ENCODE data around the gene PTPRU.

Gene PTPRU

DNA sequence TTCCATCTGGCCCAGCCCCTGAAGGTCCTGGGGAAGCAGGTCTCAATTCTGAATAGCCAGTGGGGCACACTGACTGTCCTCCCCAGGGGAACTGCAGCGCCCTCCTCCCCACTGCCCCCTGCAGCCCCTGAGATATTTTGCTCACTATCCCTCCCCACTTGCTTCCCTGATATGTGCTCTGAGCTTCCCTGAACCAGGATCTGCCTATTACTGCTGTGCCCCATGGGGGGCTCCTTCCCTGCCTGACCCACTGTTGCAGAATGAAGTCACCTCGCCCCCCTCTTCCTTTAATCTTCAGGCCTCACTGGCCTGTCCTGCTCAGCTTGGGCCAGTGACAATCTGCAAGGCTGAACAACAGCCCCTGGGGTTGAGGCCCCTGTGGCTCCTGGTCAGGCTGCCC, 89.8 kb downstream of the PTPRU start:
- no peak overlapping the region for H3K4me3 ChIP-seq (ENCODE audit: low read length)
- no peak for DNase-seq (ENCODE audit: low read depth)
- TF ChIP-seq, protein P1, sequence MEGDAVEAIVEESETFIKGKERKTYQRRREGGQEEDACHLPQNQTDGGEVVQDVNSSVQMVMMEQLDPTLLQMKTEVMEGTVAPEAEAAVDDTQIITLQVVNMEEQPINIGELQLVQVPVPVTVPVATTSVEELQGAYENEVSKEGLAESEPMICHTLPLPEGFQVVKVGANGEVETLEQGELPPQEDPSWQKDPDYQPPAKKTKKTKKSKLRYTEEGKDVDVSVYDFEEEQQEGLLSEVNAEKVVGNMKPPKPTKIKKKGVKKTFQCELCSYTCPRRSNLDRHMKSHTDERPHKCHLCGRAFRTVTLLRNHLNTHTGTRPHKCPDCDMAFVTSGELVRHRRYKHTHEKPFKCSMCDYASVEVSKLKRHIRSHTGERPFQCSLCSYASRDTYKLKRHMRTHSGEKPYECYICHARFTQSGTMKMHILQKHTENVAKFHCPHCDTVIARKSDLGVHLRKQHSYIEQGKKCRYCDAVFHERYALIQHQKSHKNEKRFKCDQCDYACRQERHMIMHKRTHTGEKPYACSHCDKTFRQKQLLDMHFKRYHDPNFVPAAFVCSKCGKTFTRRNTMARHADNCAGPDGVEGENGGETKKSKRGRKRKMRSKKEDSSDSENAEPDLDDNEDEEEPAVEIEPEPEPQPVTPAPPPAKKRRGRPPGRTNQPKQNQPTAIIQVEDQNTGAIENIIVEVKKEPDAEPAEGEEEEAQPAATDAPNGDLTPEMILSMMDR (conservative IDR thresholded peaks at IDR 0.05; ENCODE audit: low read depth, low read length) = no peak

DNA sequence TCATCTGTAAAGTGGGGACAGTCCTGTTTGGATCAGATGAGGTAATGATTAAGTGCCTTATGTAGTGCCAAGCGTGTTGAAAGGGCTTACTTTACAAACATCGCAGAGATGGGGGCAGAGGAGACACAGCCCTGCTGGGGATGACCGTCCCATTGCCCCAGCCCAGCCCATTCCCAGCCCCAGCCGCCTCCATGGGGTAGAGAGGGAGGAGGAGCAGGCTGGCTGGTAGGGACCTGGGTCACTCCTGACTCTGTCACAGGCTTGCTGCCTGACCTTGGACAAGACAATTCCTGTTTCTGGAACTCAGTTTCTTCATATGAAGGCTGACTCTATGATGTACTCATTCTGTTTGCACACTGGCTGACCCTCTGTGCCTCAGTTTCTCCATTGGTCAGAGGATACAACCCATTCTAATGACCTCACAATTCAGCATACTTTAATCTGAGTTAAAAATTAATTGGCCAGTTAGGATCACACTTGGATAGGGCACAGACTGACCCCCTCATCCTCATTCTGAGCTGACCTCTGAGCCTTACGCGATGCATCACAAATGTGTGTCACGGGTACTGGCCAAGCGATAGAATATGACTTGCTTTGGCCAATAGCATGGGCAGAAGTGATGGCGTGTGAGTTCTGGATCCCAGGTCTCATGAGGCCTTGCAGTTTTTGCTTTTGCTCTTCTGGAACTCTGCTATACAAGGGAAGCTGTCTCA, 91.1 kb downstream of the PTPRU start:
- TF ChIP-seq, protein P1 (conservative IDR thresholded peaks at IDR 0.05; ENCODE audit: low read depth, low read length) = no peak
- DNase-seq (ENCODE audit: low read depth) = no peak
- no peak overlapping the region for H3K4me3 ChIP-seq (ENCODE audit: low read length)

DNA sequence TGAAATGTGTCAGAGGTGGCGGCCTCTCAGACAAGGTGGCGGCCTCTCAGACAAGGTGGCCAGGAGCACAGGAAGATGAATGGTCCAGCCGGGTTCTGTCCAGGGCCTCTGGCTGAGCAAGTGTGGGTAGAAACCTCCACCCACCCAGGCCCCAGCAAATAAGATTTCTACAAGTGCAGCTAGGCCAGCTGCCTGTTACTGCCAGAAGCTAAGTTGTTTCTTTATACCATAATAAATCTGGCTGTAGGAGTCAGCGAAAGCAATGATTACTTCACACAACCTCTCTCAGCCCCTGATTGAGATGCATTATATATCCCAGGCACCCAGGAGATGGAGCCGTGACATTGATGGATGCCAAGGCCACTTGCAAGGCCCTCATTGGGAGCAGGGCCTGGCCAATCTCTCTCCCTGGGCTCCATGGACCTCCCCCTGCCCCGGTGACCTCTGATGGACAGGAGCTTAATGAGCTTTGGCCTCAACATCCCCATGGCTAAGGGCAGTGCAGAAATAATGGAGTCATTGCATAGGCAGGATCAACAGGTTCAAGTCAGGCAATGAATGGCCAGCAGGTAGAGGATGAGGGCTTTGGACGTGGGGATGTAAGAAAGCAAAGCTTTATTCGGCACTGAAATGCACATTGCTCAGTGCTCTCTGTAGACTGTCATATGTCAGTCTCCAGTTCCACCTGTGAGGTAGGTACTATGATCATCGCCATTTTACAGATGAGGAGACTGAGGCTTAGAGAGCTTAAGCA, 92.9 kb downstream of the PTPRU start:
- TF ChIP-seq, protein P1 (conservative IDR thresholded peaks at IDR 0.05; ENCODE audit: low read depth, low read length) = no peak
- no peak for DNase-seq (ENCODE audit: low read depth)
- no peak overlapping the region for H3K4me3 ChIP-seq (ENCODE audit: low read length)

DNA sequence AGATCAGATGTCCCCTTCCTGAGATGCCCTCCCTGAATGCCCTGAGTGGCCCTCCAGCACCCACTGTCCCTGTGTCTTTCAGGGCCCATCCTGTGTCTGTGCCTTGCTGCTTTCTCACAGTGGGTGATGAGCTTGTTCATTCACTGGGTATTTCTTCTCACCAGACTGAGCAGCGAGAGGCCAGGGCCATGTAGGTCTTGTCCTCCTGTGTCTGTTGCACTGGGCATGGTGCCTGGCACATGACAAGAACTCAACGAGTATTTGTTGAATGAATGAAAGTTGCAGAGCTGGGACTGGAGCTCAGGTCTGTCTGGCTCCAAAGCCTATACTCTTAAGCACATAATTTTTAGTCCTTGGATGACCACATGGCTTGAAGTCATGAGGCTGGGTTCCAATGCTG, 93.8 kb downstream of the PTPRU start:
- H3K4me3 ChIP-seq (ENCODE audit: low read length) = no peak overlapping the region
- TF ChIP-seq, protein P1 (conservative IDR thresholded peaks at IDR 0.05; ENCODE audit: low read depth, low read length) = no peak
- DNase-seq (ENCODE audit: low read depth) = no peak

DNA sequence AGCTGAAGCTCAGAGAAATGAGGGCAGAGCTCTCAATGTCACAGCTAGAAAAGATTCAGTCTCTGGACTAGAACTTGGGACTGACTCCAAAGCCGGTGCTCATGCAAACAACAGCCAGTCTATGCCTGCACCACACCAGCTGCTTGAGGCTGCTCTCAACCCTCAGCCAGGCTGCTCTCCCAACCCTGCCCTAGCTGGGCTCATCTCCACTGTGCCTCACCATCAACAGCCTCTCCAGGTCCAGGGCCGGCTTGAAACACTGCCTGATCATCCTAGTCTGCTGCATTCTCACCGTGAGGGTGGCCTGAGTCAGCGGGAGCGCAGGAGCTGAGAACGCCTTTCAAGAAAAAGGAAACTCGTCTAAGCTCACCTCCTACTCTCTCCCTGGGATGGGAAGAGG, 94.5 kb downstream of the PTPRU start:
- no peak overlapping the region for H3K4me3 ChIP-seq (ENCODE audit: low read length)
- TF ChIP-seq, protein P1 (conservative IDR thresholded peaks at IDR 0.05; ENCODE audit: low read depth, low read length) = no peak

DNA sequence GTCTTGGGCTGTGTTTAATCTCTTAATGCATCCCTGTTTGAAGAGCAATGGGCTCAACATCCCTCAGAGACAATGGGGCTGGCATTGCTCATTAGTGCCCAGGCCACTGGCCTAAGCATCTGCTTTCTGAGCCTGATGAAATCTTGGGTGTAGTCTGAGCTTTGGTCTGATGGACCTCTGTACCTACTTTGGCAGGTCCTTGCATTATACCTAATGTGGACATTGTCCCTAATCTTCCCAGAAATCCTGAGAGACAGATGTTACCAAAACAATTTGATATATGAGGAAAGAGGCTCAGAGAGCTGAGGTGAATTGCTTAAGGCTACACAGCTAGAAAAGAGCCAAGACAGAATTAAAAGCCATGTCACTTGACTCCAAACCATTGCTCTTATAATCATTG, 95.0 kb downstream of the PTPRU start:
- TF ChIP-seq, protein P1 (conservative IDR thresholded peaks at IDR 0.05; ENCODE audit: low read depth, low read length) = no peak
- H3K4me3 ChIP-seq (ENCODE audit: low read length) = no peak overlapping the region
- DNase-seq (ENCODE audit: low read depth) = no peak

More for the DNA sequence above, 94.5 kb downstream of the PTPRU start:
- DNase-seq (ENCODE audit: low read depth) = no peak

DNA sequence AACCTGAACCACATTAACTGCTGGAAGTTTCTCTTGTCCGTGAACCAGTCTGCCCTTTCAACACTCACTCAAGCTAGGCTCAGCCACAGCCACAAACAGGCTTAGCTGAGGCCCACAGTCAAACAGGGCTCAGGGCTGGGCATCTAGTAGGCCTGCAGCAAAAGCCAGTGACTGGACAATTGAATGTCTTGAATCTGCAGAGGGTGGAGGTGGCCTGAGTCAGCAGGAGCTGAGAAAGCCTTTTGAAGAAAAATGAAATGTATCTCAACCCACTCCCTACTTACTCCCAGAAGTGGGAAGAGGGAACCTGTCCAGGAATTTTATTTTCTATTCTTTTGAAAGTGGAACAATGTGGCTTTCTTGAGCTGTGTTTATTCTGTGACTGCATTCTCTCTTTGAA, 95.4 kb downstream of the PTPRU start:
- H3K4me3 ChIP-seq (ENCODE audit: low read length) = no peak overlapping the region
- no peak for DNase-seq (ENCODE audit: low read depth)
- TF ChIP-seq, protein P1 (conservative IDR thresholded peaks at IDR 0.05; ENCODE audit: low read depth, low read length) = no peak
